KMS-11 (cell line): ENCODE measurements around the gene NPC2.

ENCODE experiments used
- H2AFZ ChIP-seq: fragments of 200-600 bp; sonication (generic); 2 replicates; pipeline ENCODE4 v1.6.1; 2016; ENCODE audit warnings: antibody characterized with exemption, mixed run types, low read depth
- H3K27ac ChIP-seq: fragments of 200-600 bp; sonication (generic); 2 replicates; pipeline ENCODE4 v1.6.1; 2016; ENCODE audit warnings: mild to moderate bottlenecking, mixed run types
- H3K27me3 ChIP-seq: fragments of 200-600 bp; sonication (generic); 2 replicates; pipeline ENCODE4 v1.6.1; 2017; ENCODE audit warnings: mild to moderate bottlenecking, low read depth, mixed run types, moderate library complexity; ENCODE audit not compliant: insufficient read depth
- H3K36me3 ChIP-seq: fragments of 200-600 bp; sonication (generic); 2 replicates; pipeline ENCODE4 v1.6.1; 2017; ENCODE audit warnings: mild to moderate bottlenecking, mixed run types; ENCODE audit not compliant: insufficient read depth
- H3K4me1 ChIP-seq: fragments of 200-600 bp; sonication (generic); 2 replicates; pipeline ENCODE4 v1.6.1; 2016; ENCODE audit warnings: mild to moderate bottlenecking, low read depth, mixed run types; ENCODE audit not compliant: poor library complexity, severe bottlenecking
- H3K4me2 ChIP-seq: fragments of 200-600 bp; sonication (generic); 2 replicates; pipeline ENCODE4 v1.7.0; 2016; ENCODE audit warnings: mild to moderate bottlenecking, mixed run types
- H3K4me3 ChIP-seq: fragments of 200-600 bp; sonication (generic); IDR thresholded peaks from 2 replicates; pipeline ENCODE4 v1.6.1; 2017; ENCODE audit warnings: low read depth, low read length, mixed read lengths; ENCODE audit not compliant: insufficient read depth
- H3K79me2 ChIP-seq: fragments of 200-600 bp; sonication (generic); 2 replicates; pipeline ENCODE4 v1.6.1; 2016; ENCODE audit warnings: low read depth, mixed run types; ENCODE audit not compliant: insufficient read depth
- H3K9ac ChIP-seq: fragments of 200-600 bp; sonication (generic); 2 replicates; pipeline ENCODE4 v1.6.1; 2016; ENCODE audit warnings: mild to moderate bottlenecking, mixed run types
- H4K20me1 ChIP-seq: fragments of 200-600 bp; sonication (generic); 2 replicates; pipeline ENCODE4 v1.6.1; 2016; ENCODE audit warnings: mild to moderate bottlenecking, mixed run types; ENCODE audit not compliant: insufficient read depth
- TF ChIP-seq, protein P1 (sequence below): fragments of 200-600 bp; sonication (generic); conservative IDR thresholded peaks from 2 replicates; pipeline ENCODE4 v1.6.1; 2017; ENCODE audit warnings: low read depth, mild to moderate bottlenecking, antibody characterized with exemption, low read length, moderate library complexity, mixed read lengths

NPC2 gene

DNA sequence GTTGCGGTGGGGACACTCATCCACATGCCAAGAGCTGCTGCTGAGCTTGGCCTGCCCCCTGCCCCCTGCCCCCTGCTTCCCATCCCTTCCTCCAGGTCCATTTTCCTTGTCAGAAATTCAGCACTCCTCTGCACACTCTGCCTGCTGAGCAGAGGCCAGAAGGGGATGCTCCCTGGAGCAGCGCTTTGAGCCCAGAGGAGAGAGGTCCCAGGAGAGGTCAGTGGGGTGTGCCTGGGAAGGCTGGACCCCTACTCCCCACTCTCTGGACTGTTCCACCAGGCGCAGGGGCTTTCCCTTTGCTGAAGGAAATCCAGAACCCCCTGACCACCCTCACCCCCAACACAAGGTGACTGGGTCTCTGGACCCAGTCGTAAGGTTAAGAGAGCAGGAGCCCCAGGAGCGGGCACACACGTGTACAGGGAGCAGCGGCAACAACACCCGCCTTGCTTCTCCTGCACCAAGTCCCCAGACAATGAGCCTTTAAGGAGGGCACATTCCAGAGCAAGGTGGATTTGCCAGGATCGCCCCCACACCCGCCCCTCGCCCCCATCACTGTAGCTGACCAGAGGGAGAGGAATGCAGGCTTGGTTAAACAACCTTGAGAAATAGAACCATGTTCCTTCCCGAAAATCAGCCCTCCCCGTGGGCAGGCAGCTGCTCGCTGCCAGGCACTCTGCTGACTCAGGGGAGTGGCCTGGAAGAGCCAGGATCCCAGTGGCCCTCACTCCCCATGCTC is 31.1 kb upstream of the NPC2 start:
- Histone ChIP-seq H3K4me3 (no peak overlapping the region), H3K27me3 (no peaks in the 10 kb centered on the region; the same call in 1 of the 2 replicates), H3K27ac (no peak overlapping the region), H3K4me1 (peaks cover 32% of the 10 kb centered on the region), H3K36me3 (no peaks in the 10 kb centered on the region), H4K20me1 (no peaks in the 10 kb centered on the region), H3K79me2 (no peaks in the 10 kb centered on the region), H3K9ac (no peak overlapping the region), H3K4me2 (no peak overlapping the region), H2AFZ (no peak overlapping the region)
- TF ChIP-seq, protein P1, sequence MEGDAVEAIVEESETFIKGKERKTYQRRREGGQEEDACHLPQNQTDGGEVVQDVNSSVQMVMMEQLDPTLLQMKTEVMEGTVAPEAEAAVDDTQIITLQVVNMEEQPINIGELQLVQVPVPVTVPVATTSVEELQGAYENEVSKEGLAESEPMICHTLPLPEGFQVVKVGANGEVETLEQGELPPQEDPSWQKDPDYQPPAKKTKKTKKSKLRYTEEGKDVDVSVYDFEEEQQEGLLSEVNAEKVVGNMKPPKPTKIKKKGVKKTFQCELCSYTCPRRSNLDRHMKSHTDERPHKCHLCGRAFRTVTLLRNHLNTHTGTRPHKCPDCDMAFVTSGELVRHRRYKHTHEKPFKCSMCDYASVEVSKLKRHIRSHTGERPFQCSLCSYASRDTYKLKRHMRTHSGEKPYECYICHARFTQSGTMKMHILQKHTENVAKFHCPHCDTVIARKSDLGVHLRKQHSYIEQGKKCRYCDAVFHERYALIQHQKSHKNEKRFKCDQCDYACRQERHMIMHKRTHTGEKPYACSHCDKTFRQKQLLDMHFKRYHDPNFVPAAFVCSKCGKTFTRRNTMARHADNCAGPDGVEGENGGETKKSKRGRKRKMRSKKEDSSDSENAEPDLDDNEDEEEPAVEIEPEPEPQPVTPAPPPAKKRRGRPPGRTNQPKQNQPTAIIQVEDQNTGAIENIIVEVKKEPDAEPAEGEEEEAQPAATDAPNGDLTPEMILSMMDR: no peak

GRCh38 chr14:74522740-74523139 is 29.6 kb upstream of the NPC2 start:
- no peaks in the 10 kb centered on the region; the same call in 1 of the 2 replicates for H3K27me3 ChIP-seq
- H3K9ac ChIP-seq: no peak overlapping the region
- no peaks in the 10 kb centered on the region for H3K36me3 ChIP-seq
- H4K20me1 ChIP-seq: no peaks in the 10 kb centered on the region
- no peak overlapping the region for H2AFZ ChIP-seq
- no peak overlapping the region for H3K27ac ChIP-seq
- no peak overlapping the region for H3K4me2 ChIP-seq
- no peak overlapping the region for H3K4me3 ChIP-seq
- H3K79me2 ChIP-seq: no peaks in the 10 kb centered on the region
- TF ChIP-seq, protein P1: no peak
- peaks cover 32% of the 10 kb centered on the region for H3K4me1 ChIP-seq

- Histone ChIP-seq H2AFZ (no peak overlapping the region), H3K27ac (no peak overlapping the region), H3K4me2 (no peak overlapping the region), H3K27me3 (no peaks in the 10 kb centered on the region; the same call in 1 of the 2 replicates), H4K20me1 (no peaks in the 10 kb centered on the region), H3K9ac (no peak overlapping the region), H3K4me1 (peaks cover 28% of the 10 kb centered on the region), H3K79me2 (no peaks in the 10 kb centered on the region), H3K36me3 (no peaks in the 10 kb centered on the region), H3K4me3 (no peak overlapping the region)
- TF ChIP-seq, protein P1: no peak
Observed at GRCh38 chr14:74521756-74522155, 28.7 kb upstream of the NPC2 start.

- no peak overlapping the region for H3K4me2 ChIP-seq
- no peaks in the 10 kb centered on the region for H3K36me3 ChIP-seq
- no peaks in the 10 kb centered on the region for H3K79me2 ChIP-seq
- H3K27ac ChIP-seq: no peak overlapping the region
- no peak overlapping the region for H3K9ac ChIP-seq
- peaks cover 7% of the 10 kb centered on the region; the same call in 1 of the 2 replicates for H3K27me3 ChIP-seq
- H3K4me3 ChIP-seq: no peak overlapping the region
- no peaks in the 10 kb centered on the region for H4K20me1 ChIP-seq
- no peak overlapping the region for H2AFZ ChIP-seq
- peaks cover 10% of the 10 kb centered on the region for H3K4me1 ChIP-seq
- TF ChIP-seq, protein P1: no peak
Observed at GRCh38 chr14:74519316-74520074, 26.4 kb upstream of the NPC2 start.
